ENCODE measurements around the gene AGBL1.

DNA sequence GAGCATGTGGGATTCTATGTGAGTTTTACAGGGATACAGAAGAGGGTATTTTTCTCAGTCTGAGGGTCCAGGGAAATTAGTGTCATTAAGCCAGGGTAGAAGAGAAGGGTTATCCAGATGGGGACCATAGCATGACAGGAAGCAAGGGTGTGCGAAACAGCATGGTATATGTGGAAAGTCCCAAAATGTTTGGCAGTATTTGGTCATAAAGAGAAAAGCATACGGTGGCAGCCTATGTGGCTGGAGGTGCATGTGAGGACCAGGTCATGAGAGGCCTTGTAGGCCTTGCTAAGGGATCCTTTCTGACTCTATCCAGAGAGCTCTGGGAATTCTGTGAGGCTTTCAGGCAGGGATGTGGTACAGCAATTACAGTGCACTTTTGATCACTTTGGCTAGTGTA, 411.4 kb downstream of the AGBL1 start:
- TF ChIP-seq TAF1 (IDR thresholded peaks at IDR 0.05; ENCODE audit: borderline replicate concordance, low read depth, low read length): no peak
- no peak for TF ChIP-seq POLR2A (IDR thresholded peaks at IDR 0.05; ENCODE audit: low read depth, low read length)

Data from GM12892 (cell line).